Measurements from ENCODE around the gene SGK2.

Gene SGK2

DNA sequence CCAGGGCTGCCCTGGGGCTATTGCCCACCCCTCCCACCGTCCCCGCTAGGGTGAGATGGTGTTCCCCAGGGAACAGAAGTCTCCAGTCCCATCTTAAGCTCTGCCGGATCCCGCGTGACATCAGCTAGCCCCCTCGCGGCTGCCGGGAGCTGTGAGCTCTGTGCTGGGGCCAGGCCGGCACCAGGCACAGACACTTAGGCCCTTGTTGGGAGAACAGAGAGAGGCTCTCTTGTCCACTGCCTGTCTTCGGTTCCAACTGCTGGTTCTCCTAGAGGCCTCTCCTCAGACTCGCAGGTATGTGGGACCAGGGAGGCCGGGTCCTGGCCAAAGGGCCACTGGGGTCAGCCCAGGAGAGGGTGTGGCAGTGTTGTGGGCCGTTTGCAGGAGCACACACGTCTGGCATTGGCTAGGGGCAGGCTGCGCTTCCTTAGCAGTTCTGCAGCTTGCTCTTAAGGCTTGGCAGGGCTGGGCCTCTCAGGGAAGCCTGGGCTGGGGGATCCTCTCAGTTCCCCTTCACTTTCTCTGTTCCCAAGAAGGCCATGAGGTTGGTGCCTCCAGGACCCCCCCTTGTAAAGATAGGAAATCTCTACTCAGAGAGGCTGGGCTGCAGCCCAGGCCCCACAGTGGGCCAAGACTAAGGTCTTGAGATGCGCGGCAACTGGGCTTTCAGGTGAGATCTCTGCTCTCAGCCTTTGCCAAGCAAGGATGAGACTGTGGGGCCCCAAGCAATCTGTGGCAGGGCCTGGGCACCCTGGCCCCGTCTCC lies 6.3 kb downstream of the SGK2 start:
- Histone ChIP-seq H3K36me3 (no peaks in the 10 kb centered on the region), H3K4me3 (ENCODE audit: low read depth in 1 of 2, low read length in 1 of 2) (no peak overlapping the region), H3K27me3 (no peaks in the 10 kb centered on the region), H3K9me3 (no peaks in the 10 kb centered on the region), H3K4me1 (ENCODE audit: control insufficient read depth in 1 of 2, insufficient read depth in 1 of 2, low read depth in 1 of 2, low read length in 1 of 2) (peaks cover 5 to 8% of the 10 kb centered on the region in 2 experiments), H3K27ac (no peak overlapping the region)
- TF ChIP-seq, protein P1, sequence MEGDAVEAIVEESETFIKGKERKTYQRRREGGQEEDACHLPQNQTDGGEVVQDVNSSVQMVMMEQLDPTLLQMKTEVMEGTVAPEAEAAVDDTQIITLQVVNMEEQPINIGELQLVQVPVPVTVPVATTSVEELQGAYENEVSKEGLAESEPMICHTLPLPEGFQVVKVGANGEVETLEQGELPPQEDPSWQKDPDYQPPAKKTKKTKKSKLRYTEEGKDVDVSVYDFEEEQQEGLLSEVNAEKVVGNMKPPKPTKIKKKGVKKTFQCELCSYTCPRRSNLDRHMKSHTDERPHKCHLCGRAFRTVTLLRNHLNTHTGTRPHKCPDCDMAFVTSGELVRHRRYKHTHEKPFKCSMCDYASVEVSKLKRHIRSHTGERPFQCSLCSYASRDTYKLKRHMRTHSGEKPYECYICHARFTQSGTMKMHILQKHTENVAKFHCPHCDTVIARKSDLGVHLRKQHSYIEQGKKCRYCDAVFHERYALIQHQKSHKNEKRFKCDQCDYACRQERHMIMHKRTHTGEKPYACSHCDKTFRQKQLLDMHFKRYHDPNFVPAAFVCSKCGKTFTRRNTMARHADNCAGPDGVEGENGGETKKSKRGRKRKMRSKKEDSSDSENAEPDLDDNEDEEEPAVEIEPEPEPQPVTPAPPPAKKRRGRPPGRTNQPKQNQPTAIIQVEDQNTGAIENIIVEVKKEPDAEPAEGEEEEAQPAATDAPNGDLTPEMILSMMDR (IDR thresholded peaks at IDR 0.05), result no peak

DNA sequence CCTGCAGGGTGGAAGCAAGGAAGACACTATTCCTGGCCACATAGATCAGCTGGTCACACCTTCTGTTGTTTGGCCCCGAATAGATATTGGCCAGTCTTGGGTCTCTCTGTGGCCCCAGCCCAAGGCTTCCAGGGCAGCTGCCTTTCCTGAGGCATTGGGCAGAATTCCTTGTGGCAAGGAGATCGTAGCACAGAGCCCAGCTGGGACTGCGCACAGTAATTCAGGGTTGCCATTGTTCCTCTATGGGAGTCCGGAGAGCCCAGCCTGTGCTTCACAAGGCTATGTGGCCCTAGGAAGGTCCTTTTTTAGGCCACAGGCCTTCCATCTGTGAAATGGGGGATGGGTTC lies 6.9 kb downstream of the SGK2 start:
- H3K27ac ChIP-seq, result no peak overlapping the region
- no peaks in the 10 kb centered on the region for H3K27me3 ChIP-seq
- H3K4me3 ChIP-seq (ENCODE audit: low read depth in 1 of 2, low read length in 1 of 2), result no peak overlapping the region
- TF ChIP-seq, protein P1 (IDR thresholded peaks at IDR 0.05), result no peak
- H3K9me3 ChIP-seq, result no peaks in the 10 kb centered on the region
- peaks cover 5 to 8% of the 10 kb centered on the region in 2 experiments for H3K4me1 ChIP-seq (ENCODE audit: control insufficient read depth in 1 of 2, insufficient read depth in 1 of 2, low read depth in 1 of 2, low read length in 1 of 2)
- no peaks in the 10 kb centered on the region for H3K36me3 ChIP-seq

DNA sequence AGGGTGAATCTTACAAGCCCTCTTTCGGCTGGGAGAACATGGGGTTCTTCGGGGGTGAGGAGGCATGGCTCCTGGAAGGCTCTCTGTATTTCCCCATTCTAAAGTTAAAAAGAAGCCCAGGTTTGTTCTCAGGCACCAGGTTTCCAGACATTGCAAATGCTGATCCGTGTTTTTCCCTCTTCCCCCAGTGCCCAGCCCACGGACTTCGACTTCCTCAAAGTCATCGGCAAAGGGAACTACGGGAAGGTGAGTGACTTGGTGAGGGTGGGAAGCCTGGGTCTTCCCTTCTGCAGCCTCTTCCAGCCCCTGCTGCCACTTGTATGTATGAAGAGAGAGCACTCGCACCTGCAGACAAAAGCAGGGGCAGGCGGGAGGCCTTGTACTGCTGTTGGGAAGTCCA lies 8.7 kb downstream of the SGK2 start:
- TF ChIP-seq, protein P1 (IDR thresholded peaks at IDR 0.05), result no peak
- no peaks in the 10 kb centered on the region for H3K36me3 ChIP-seq
- H3K9me3 ChIP-seq, result no peaks in the 10 kb centered on the region
- H3K27ac ChIP-seq, result no peak overlapping the region
- H3K4me3 ChIP-seq (ENCODE audit: low read depth in 1 of 2, low read length in 1 of 2), result no peak overlapping the region
- H3K4me1 ChIP-seq (ENCODE audit: control insufficient read depth in 1 of 2, insufficient read depth in 1 of 2, low read depth in 1 of 2, low read length in 1 of 2), result peaks cover 5 to 8% of the 10 kb centered on the region in 2 experiments
- H3K27me3 ChIP-seq, result no peaks in the 10 kb centered on the region

DNA sequence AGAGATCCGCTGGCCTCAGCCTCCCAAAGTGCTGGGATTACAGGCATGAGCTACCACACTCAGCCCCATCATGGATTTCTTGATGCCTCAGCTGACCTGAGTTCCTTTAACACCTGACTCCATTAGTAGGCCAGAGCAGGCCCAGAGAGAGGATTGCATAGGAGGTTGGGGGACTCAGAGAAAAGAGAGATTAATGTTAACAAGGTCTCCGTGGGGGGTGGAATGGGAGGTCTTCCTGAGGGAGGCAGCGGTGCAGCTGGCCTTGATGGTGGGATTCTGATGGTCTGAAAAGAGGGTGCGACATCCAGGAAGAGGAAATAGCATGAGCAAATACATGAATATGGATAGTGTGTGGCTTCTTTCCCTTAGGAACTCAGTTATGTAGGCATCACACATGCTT lies 9.9 kb downstream of the SGK2 start:
- Histone ChIP-seq H3K9me3 (no peaks in the 10 kb centered on the region), H3K36me3 (no peaks in the 10 kb centered on the region), H3K4me3 (ENCODE audit: low read depth in 1 of 2, low read length in 1 of 2) (no peak overlapping the region), H3K27ac (no peak overlapping the region), H3K27me3 (no peaks in the 10 kb centered on the region), H3K4me1 (ENCODE audit: control insufficient read depth in 1 of 2, insufficient read depth in 1 of 2, low read depth in 1 of 2, low read length in 1 of 2) (peaks cover 5 to 8% of the 10 kb centered on the region in 2 experiments)
- TF ChIP-seq, protein P1 (IDR thresholded peaks at IDR 0.05), result no peak

DNA sequence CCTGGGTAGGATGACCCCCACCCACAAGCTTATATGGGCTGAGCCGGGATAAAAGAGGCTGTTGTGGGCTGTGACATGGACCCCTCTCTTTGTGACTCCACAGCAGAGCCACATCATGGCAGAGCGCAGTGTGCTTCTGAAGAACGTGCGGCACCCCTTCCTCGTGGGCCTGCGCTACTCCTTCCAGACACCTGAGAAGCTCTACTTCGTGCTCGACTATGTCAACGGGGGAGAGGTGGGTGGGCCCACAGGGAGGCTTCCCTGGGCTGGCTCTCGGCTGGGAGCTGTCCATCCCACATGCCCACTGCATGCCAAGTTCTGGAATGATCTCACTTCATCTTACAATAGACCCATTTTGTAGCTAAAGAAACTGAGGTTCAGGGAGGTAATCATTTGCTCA lies 10.5 kb downstream of the SGK2 start:
- Histone ChIP-seq H3K27ac (no peak overlapping the region), H3K9me3 (no peaks in the 10 kb centered on the region), H3K36me3 (no peaks in the 10 kb centered on the region), H3K4me1 (ENCODE audit: control insufficient read depth in 1 of 2, insufficient read depth in 1 of 2, low read depth in 1 of 2, low read length in 1 of 2) (peaks cover 5 to 8% of the 10 kb centered on the region in 2 experiments), H3K27me3 (no peaks in the 10 kb centered on the region), H3K4me3 (ENCODE audit: low read depth in 1 of 2, low read length in 1 of 2) (no peak overlapping the region)
- TF ChIP-seq, protein P1 (IDR thresholded peaks at IDR 0.05), result no peak

All from neutrophil (primary cell).